ENCODE measurements around the gene CACNA1H.

The CACNA1H gene
- long read RNA-seq, donor 1, result 0 reads
- long read RNA-seq, donor 2, partial matches to known transcripts, result 5 of 5 reads
- long read RNA-seq, donor 2, other reads (novel, unspliced or antisense), result 0 of 5 reads
- long read RNA-seq, donor 3, result 0 reads
- long read RNA-seq, donor 4, result 0 reads
- long read RNA-seq, donor 5, result 0 reads
- long read RNA-seq, donor 6, partial matches to known transcripts, result 21 of 21 reads
- long read RNA-seq, donor 6, other reads (novel, unspliced or antisense), result 0 of 21 reads
- long read RNA-seq, donor 7, result 0 reads
- long read RNA-seq, donor 8, partial matches to known transcripts, result 9 of 9 reads
- long read RNA-seq, donor 8, other reads (novel, unspliced or antisense), result 0 of 9 reads

DNA sequence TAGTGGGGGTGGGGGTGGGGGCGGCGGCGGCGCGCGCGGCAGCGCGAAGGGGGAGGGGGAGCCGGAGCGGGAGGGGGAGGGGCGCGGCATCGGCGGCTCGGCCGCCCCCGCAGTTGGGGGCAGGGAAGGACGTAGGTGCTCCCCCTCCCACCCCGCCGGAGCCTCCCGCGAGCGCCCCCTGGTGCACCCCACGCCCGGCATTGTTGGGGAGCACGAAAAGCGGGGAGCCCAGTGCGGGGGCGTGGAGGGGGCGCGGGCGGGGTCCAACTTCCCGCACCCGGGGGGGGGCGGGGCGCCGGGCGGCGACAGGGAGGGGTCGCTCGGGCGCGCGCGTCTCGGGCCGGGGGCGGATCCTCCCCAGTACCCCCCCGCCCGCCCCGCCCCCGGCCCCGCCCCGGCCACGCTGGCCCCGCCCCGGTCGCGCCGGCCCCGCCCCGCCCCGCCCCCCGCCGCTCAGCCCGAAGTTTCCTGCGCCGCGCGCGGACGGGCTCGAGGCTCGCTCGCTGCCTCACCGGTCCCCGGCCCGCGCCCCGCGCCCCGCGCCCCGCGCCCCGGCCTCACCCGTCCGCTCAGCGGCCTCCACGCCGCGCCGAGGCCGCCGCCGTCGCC lies at the start of gene CACNA1H:
Gene CACNA1H, plus strand, starts transcription at position 456 of the 609 bp plus-strand sequence. CDS start 632 bp downstream, outside the sequence.
- no peak for DNase-seq

DNA sequence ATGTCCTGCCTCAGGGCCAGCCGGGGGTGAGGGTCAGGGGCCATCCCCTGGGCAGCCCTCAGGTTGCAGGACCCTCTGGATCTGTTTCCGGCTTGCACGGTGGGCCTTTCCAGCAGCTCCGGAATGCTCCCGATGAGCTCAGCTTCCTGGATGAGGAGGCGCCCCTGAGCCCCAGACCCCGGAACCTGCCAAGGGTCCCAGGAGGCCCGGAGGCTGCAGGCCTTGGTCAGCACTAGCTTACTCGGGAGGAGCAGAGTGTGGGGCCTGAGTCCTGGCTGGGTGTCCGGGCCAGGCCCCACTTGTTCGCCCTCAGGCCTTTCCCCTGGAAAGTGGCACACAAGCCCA lies 49.3 kb upstream of the CACNA1H start:
- no peak for DNase-seq

DNA sequence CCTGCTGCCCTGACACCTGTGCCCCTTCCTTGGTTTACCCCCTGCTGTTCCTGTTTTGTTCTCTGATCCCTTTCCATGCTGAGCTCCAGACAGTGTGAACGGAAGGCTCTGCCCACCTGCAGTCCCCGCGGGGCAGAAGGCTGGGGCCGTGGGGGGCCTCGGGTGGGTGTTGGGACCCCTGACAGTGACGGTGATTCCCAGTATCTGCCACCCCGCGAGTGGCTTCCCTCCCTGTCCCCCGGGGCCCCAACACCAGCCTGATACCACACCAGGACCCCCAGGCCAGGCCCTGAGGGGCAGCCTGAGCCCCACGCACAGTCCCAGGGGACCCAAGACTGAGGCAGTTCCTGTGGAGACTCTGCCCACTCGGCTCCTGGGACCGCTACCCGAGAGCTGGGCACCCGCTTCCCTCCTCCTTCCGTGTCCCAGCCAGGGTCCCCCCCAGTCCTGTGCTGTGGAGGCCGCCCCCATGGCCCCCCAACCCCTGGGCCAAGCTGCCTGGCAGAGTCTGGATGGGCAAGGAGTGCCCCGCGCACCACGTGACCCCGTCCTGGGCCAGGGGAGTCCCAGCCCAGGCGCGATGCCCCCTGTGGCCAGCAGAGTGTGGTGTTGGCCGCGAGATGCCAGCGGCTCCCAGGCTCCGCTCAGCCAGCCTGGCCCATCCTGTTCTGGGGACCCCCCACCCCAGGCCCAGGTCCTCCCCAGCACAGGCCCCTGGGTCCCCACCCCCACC lies 46.9 kb upstream of the CACNA1H start:
- DNase-seq, result no peak

DNA sequence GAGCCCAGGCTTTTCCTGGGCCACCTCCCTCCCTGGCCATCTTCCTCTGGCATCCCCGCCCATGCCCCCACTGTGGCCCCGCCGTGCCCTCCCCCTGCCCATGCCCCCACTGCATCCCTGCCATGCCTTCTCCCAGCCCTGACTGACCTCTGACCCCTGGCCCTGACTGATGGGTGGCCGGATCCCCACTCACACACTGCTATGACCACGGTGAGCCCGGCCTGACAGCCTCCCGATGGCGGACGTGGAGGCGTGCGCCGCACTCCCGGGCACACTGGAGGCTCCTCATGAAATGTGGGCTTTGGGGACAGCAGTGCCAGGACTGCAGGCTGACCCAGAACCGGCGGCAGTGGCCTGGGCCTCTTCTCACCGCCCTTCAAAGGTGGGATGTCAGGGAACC lies 46.2 kb upstream of the CACNA1H start:
- no peak for DNase-seq

DNA sequence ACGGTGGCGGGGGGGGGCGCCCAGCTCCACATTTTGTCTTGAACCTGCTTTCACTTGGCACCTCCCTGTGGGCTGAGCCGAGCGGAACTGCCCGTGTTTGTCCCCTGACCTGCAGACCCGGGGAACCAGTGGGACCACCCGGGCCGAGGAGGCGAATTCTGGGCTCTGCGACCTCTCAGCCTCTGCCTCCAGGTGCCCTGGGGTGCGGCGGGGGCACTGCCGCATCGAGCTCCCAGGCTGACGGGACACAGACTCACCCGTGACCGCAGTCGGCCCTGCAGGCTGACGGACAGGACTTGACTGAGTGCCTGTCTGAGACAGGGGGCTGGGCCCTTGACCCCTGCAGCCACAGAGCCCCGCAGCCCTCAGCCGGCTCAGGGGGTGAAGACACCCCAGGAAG lies 45.8 kb upstream of the CACNA1H start:
- DNase-seq, result no peak

DNA sequence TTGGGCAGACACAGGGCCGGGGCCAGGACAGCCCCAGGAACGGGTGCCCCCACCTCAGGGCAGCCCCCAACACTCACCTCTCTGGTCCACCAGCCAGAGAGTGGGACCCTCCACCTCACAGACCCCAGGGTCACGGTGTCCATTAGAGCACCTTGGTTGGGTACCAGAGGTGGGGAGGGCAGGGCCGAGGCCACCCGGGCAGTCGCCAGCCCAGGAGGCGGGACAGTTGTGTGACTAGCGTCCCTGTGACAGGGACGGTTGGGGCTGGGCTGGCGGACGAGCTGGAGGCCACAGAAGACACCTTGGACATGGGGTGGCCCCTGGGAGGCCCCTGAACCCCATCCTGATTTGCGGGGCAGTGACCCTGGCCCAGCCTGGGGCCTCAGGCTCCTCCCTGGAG lies 45.2 kb upstream of the CACNA1H start:
- no peak for DNase-seq

DNA sequence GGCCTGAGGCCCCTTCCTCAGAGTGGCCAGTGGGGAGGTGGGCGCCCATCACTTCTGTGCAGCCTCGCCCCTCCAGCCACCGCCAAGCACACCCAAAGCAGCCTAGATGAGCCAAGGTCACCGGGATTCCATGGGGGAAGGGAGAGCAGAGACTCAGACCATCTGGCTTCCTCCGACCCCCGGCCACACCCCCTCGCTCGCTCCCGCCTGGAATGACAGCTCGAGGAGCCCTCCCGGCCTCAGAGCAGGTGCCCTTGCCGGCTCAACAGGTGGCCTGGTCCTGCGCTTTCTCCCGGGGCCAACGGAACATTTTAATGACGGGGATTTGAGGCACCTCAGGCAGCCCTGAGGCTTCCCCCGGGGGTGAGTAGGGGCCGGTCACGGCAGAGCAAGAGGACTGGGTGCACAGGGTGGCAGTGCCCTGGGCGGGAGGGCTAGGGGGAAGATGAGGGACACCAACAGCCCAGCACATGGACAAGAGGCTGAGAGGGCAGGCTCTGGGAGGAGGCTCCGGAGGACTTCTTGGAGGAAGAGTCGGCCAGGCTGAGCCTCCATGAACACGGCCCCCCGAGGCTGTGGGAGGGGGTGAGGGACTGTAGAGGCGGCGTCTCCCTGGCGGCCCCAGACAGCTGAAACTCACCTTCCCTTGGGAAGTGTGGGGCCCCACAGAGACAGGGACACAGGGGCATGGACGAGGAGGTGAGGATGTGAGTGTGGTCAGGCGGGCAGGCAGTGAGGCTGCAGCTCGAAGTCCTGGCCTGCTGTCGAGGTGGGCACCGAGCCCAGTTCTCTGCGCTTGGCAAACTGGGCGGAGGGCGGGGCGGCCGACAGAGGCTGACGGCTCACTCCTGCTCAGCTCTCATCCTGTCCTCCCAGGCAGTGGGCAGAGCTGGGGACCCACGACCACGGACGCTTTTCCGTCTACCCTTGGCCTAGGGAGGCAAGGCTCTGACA lies 44.3 kb upstream of the CACNA1H start:
- no peak for DNase-seq

DNA sequence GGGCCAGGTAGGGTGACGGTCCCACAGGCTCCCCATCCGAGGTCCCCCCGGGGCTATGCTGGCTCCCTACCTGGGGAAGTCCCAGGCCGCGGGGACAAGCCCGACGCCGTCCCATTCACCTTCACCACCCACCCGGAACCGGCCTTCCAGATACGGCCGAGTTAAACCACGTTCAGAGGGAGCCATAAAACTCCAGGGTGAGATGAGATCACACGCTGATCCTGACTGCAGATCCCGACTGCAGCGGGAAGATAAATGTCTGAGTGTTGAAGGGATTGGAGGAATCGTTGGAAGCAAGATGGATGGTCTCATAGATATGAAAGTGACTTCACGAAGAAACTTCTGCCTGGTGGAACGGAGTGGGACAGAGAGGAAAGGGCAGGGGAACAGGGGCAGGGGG lies 43.3 kb upstream of the CACNA1H start:
- DNase-seq, result no peak

DNA sequence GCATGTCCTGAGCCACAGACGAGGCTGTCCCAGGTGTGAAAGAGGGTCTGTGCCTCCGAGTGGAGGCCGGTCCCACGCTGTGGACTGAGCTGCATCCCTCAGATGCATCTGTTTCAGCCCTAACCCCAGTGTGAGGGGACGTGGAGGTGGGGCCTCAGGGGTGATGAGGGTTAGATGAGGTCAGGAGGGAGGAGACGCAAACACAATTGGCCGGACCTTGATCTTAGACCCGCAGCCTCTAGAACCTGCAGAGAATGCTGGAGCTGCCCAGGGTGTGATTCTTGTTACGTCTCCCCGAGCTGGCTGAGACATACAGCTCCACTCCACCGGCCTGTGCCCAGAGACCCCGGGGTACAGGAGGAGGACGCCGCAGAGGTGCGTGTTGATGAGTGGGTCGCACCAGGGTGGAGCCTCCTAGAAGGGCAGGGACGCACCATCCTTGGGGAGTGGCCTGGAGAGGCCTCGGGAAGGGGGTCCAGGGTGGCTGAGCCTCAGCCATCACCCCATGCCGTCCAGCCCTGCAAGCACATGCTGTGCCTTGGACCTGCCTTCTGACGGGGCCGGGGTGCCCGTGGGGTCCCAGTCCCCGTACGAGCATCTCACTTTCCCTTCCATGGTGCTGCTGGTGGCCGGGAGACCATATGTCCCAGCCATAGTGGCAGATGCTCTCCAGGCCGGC lies 40.3 kb upstream of the CACNA1H start:
- no peak for DNase-seq

DNA sequence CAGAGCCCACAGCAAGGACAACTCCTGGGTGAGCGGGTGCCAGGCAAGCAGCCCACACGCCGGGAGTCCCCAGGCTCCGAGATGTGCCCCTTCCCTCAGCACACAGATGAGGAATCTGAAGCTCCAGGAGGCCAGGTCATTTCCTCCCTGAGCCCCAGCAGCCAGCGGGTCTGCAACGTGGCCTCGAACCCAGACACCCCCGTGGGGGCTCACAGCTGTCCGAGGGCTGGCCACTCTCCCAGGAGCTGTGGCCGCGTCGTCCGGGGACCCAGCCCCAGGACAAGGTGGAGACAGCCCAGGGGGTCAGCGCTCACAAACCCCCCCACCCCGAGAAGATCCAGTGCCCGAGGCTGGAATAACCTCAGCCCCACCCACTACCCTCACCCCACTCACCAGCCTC lies 39.4 kb upstream of the CACNA1H start:
- DNase-seq, result no peak

DNA sequence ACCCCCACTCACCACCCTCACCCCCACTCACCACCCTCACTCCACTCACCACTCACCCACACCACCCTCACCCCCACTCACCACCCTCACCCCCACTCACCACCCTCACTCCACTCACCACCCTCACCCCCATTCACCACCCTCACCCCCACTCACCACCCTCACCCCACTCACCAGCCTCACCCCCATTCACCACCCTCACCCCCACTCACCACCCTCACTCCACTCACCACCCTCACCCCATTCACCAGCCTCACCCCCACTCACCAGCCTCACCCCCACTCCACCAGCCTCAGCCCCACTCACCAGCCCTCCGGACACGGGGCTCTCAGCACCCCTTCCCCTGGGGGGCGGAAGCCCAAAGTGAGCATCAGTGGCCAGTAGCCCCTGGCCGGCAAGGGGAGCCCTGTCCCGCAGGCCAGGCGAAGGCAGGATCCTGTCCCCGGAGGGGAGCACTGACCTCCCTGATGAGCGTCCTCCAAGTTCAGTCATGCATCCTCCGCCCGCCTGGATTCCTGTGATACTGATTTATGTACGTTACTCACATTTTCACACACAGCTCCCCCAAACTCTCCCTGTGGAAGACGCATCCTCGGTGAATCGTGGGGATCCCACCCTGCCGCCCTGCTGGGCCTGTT lies 38.9 kb upstream of the CACNA1H start:
- no peak for DNase-seq

DNA sequence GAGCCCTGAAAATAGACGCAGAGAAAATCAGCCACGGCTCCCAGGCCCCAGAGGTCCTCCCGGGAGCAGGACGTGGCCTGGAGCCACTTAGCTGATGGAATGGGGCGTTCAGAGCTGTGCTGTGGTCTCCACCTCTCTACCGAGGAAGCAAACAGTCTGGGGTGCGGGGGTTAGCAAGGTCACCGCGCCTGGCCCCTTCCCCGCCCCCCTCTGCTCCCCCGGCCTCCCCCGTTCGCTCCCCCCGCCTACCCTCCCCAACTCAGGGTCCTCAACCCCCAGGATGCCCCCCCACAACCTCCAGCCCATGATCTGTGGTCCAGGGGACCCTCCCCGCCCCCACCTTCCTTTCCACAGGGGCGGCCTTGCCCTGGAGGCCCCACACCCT lies 36.2 kb upstream of the CACNA1H start:
- no peak for DNase-seq

DNA sequence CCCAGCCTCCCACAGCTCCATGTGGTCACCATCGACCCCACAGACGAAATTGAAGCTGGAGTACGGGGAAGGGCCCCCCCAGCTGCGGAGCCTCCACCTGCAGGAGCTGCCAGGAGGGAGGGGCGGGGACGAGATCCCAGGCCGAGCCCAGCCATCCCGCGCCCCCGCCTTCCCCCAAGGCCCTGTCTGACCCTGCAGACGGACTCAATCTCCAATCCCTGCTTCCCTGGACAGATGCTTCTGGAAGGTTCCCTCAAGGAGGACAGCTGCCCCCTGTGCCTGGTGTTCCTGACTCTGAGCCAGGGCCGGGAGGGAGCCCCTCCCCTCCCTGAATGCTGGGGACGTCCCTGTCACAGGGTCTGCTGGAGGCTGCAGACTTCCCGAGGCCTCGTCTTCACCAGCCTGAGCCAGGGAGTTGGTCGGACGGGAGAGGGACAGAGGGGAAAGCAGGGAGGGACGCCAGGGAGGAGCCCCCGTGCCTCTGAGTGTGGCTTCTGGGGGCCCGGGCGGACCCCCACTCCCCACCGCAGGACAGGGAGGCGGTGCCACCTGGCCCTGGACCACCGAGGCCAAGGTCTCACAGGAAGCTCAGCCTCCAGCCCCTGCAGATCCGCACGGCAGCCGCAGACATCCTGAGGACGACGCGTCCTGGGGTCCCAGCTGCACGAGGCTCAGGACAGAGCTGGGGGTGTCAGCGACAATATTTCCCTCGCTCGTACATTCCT lies 35.6 kb upstream of the CACNA1H start:
- no peak for DNase-seq

DNA sequence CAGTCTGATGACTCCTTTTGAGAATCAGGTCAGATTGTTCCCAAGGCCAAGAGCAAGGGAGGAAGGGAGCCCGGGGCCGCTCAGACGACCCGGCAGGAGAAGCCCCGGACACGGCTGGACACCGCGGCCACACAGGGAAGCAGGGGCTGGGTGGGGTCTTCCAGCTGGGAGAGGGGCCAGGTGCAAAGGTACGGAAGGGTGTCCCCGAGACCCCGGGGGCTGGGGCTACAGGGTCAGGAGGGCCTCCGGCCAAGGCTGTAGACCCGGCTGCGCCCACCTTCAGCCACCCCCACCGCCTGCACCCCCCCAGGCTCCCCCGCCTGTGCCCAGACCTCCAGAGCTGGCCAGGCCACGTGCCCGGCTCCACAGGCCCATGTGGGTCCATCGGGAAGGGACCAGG lies 35.0 kb upstream of the CACNA1H start:
- DNase-seq, result no peak

DNA sequence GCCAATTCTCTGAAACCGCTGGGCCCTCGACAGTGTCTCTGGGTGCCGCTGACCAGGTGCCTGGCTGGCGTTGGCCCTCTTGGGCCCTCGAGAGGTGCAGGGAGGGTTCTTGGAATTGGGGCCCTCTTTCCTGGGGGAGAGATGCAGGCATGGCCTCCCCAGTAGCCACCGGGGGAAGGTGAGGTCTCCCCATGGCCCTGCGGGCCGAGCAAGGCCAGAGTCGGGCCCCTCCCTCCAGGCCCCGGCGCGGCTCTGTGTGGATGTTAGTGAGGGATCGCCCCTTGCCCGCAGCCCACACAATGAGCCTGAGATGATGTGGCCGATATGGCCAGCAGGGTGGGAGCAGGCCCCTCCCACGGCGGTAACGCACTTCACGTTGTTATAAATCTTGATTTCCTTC lies 33.8 kb upstream of the CACNA1H start:
- DNase-seq, result no peak

DNA sequence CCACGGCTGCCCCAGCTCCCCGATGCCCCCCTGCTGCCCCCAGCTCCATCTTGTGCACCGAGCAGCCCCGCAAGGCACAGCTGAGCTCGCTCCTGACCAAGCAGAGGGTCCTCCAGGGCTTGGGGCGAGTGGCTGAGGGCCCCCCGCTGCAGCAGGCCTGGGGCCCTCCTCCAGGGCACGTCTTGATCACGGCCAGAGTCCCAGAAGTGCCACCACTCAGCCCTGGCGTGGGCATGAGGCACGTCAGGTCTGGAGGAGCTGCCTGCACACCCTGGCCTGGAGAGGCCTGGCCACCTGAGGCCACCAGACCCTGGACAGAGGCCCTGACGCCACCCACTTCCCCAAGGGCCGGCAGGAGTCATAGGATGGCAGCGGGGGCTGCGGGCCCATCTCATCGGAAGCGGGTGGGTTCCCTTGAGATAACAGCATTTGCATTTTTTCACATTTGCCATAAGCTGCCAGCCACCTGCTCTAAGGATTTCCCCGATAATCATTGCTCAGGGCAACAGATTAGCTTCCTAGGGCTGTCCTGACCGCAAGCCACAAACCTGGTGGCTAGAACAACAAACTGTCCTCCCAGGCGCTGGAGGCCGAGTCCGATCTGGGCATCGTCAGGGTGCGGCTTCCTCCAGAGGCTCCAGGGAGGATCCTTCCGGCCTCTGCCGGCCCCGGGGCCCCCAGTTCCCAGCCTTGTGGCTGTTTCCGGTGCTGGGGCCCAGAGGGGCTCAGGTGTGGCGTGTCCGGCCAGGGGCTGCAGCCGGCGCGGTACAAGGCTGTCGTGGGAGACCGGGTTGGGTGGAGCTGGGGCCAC lies 32.9 kb upstream of the CACNA1H start:
- DNase-seq, result no peak

DNA sequence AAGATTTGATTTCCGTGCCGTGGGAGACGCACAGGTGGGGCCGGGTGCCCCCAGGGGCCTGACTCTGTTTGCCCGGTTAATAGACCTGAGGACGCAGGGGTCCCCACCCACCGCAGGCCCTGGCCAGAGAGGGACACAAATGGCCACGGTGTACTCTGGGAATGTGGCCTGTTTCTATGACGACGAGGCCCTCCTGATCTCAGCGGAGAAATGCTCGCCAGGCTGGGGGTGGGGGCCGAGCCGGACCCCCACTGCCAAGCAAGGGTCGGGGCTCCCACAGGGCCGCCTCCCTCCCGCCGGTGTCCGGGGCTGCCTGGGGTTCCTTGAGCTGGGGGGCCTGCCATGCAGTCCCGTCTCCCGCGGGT lies 32.3 kb upstream of the CACNA1H start:
- no peak for DNase-seq

DNA sequence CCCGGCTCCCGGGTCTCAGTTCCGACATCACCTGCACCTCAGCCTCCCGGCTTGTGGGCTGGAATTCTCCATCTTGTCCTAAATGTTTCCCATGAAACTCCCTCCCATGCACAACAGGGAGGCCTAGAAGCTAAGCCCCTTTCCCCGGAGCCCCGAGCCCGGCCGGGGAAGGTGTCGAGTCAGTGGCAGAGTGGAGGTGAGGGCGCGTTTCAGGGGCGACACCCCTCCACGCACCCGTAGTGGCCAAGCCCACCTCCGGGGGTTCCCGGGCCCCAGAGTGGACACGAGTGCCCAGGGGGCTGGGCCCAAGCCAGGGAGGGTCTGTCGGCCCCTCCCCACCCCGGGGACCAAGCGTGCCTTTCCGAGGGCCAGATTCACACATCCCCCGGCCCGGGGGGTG lies 31.9 kb upstream of the CACNA1H start:
- no peak for DNase-seq

DNA sequence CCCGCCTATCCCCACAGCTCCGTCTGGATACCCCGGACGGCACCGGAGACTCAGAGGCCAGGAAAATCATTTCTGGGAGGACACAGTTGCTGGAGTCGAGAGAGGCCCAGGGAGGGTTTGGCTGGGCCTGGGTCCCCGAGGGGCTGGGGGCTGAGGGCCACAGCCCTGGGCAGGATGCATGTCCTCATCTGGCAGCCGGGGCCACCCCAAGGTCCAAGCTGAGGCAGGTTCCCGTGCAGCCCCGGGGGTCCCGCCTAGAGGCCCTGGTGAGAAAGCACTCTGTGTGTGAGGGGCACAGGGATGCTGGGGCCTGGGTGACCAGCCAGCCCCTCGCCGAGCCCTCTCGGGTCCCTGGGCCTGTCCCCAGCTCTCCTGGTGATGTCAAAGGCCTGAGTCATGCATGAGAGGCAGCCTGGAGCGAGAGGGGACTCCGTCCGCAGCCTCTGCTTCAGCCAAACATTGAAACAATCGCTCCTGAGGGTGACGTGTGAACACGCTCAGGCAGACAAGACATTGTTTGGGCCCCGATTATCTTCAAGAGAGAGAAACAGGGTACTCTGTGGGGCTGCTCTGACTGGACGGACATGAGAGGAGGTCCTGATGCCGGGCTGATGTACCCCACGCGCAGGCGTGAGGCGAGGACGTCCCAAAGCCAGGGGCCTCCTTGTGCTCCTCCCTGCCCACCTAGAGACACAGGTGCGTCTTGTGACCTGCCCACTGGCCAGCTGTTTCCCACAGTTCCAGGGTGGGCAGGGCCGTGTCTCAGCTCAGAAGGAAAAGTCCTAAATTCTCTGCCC lies 31.1 kb upstream of the CACNA1H start:
- no peak for DNase-seq

Measured in right kidney (tissue), 9 donors.